Bronchial epithelial cell (primary cell): ENCODE results near the gene ANKRD11. TPM values are rescaled to one million over a fixed set of nuclear protein-coding genes. Genes with fewer than 3 reads are reported as not detected.
"Not testable (repeated sequence)": the region's sequence is repeated elsewhere in the genome, so short reads cannot be mapped to it uniquely, and the experiment has no call there.

Experiments used
- DNase-seq: peaks from one replicate; pipeline ENCODE4 v3.0.0-alpha.2; 2010; ENCODE audit warnings: low read depth
- FAIRE-seq: peaks from 2 replicates; lab custom pipeline; 2011; peaks lifted over from hg19 to GRCh38; lab: Jason Lieb, UNC
- H3K27me3 ChIP-seq: 2 replicates; pipeline ENCODE4 v1.5.1; 2011; ENCODE audit warnings: low read length; ENCODE audit not compliant: control insufficient read depth, insufficient read depth
- H3K36me3 ChIP-seq: 2 replicates; pipeline ENCODE4 v1.5.1; 2011; ENCODE audit warnings: low read length; ENCODE audit not compliant: control insufficient read depth, insufficient read depth
- H3K4me3 ChIP-seq: 2 replicates; pipeline ENCODE4 v1.5.1; 2011; ENCODE audit warnings: mild to moderate bottlenecking, low read depth, low read length, control low read depth
- total RNA-seq: library from RNA; depleted of rRNA; stranded (reverse); fragments of >200 nt; gene quantifications from 2 replicates; pipeline ENCODE4 v1.2.1, GENCODE V29; 2014
- TF ChIP-seq, protein P1 (sequence below): IDR thresholded peaks from 2 replicates; pipeline ENCODE4 v1.5.1; 2011; ENCODE audit warnings: mild to moderate bottlenecking, moderate library complexity, low read length, control low read depth, inconsistent platforms; ENCODE audit not compliant: insufficient read depth, severe bottlenecking

The ANKRD11 gene
- total RNA-seq, 1 donor from 2014 or later, result 64.5 TPM

DNA sequence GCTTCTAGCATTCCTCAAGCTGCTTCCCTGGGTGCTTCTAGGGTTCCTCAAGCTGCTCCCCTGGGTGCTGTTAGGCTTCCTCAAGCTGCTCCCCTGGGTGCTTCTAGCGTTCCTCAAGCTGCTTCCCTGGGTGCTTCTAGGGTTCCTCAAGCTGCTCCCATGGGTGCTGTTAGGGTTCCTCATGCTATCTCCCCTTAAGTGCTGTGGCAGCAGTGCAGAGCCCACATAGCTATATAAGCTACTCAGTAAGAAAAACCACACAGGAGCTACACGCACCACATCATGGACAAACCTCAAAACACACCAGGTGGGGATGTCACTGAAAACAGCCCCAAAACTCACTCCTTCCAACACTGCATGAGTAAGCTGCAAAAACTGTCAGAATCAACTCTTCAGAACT, 35.2 kb downstream of the ANKRD11 start:
- Histone ChIP-seq H3K36me3 (no peaks in the 10 kb centered on the region), H3K4me3 (no peak overlapping the region)

DNA sequence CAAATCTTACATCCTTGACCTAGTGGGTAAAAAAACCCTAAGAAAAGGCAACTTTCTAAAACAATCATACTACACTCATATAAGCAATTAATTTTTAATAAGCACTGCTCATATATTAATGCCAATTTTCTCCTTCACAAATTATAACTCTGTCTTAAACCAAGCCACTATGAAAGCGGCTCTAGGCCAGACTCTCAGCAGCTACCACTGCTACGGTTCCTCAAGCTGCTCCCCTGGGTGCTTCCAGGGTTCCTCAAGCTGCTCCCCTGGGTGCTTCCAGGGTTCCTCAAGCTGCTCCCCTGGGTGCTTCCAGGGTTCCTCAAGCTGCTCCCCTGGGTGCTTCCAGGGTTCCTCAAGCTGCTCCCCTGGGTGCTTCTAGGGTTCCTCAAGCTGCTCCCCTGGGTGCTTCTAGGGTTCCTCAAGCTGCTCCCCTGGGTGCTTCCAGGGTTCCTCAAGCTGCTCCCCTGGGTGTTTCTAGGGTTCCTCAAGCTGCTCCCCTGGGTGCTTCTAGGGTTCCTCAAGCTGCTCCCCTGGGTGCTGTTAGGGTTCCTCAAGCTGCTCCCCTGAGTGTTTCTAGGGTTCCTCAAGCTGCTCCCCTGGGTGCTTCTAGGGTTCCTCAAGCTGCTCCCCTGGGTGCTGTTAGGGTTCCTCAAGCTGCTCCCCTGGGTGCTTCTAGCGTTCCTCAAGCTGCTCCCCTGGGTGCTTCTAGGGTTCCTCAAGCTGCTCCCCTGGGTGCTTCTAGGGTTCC, 35.8 kb downstream of the ANKRD11 start:
- not testable (repeated sequence) for FAIRE-seq, H3K36me3 ChIP-seq, DNase-seq, H3K27me3 ChIP-seq, H3K4me3 ChIP-seq

More for the DNA sequence above, 35.2 kb downstream of the ANKRD11 start:
- no peak for DNase-seq
- TF ChIP-seq, protein P1, sequence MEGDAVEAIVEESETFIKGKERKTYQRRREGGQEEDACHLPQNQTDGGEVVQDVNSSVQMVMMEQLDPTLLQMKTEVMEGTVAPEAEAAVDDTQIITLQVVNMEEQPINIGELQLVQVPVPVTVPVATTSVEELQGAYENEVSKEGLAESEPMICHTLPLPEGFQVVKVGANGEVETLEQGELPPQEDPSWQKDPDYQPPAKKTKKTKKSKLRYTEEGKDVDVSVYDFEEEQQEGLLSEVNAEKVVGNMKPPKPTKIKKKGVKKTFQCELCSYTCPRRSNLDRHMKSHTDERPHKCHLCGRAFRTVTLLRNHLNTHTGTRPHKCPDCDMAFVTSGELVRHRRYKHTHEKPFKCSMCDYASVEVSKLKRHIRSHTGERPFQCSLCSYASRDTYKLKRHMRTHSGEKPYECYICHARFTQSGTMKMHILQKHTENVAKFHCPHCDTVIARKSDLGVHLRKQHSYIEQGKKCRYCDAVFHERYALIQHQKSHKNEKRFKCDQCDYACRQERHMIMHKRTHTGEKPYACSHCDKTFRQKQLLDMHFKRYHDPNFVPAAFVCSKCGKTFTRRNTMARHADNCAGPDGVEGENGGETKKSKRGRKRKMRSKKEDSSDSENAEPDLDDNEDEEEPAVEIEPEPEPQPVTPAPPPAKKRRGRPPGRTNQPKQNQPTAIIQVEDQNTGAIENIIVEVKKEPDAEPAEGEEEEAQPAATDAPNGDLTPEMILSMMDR, result no peak
- FAIRE-seq, result no peak
- no peaks in the 10 kb centered on the region for H3K27me3 ChIP-seq

DNA sequence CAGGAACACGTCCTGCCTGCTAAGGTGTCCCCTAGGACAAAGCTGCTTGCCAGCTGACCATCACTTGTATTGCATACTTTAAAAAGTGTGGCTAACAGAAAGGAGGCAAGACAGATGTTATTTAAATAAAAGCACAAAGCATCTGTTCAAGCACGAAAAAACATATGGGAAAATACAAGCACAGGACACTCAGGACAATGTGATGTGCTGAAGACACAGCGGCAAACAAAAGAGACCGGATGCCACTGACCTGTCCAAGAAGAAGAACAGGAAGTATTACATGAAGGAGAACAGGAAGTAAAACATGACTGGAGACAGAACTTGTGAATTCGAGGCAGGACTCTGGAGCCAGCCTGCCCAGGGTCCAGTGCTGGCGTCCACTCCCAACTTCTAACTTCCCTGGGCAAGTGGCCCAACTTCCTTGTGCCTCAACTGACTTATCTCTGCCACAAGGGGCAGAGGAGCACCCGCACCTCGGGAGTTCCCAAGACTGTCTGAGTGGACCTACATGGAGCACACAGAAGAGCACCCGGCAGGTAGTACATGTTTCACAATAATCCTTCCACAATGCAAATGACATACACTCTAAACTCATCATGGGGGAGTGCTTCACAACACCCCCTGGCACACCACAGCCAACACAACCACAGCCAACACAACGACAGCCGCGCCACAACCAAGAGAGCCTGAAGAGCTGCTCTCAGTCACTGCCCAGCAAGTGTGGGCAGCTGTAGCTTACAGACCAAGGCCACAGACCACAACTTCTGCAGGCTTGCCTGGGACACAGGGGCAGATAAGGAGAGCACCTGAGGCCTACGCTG, 36.6 kb downstream of the ANKRD11 start:
- H3K4me3 ChIP-seq, result no peak overlapping the region
- no peaks in the 10 kb centered on the region for H3K27me3 ChIP-seq
- no peaks in the 10 kb centered on the region for H3K36me3 ChIP-seq
- DNase-seq (no peak), FAIRE-seq (no peak)
- TF ChIP-seq, protein P1, result peak; percentile 32

DNA sequence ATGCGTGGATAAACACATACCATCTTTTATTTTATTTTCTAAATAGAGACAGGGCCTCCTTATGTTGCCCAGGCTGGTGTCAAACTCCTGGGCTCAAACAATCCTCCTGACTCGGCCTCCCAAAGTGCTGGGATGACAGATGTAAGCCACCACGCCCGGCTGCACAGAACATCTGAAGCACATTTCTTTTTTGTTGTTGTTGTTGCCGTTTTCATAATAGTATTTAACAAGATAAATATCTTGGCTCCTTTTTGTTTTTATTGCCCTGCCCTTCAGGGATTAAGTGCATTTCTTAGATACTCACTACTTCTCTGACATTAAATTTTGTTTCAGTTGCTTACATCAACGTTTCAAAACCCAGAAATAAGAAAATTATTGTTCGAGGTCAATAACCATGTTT, 37.4 kb downstream of the ANKRD11 start:
- DNase-seq (no peak), FAIRE-seq (no peak)
- Histone ChIP-seq H3K36me3 (no peaks in the 10 kb centered on the region), H3K27me3 (no peaks in the 10 kb centered on the region), H3K4me3 (no peak overlapping the region)
- TF ChIP-seq, protein P1, result no peak

DNA sequence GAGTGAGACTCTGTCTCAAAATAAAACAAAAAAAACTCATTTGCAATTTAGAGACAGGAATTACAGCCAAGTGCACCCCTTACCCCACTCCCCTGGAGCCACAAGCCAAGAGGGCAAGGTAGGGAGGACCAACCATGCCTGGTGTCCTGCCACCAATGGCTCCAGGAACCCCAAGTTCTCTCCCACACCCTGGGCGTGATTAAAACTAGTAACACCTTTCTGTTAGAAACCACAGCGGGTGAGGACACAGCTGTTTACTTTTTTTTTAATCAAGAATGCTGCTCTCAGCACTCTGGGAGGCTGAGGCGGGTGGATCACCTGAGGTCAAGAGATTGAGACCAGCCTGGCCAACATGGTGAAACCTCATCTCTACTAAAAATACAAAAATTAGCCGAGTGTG, 38.1 kb downstream of the ANKRD11 start:
- H3K4me3 ChIP-seq, result no peak overlapping the region
- DNase-seq (no peak), FAIRE-seq (no peak)
- no peaks in the 10 kb centered on the region for H3K36me3 ChIP-seq
- no peaks in the 10 kb centered on the region for H3K27me3 ChIP-seq
- TF ChIP-seq, protein P1, result no peak

DNA sequence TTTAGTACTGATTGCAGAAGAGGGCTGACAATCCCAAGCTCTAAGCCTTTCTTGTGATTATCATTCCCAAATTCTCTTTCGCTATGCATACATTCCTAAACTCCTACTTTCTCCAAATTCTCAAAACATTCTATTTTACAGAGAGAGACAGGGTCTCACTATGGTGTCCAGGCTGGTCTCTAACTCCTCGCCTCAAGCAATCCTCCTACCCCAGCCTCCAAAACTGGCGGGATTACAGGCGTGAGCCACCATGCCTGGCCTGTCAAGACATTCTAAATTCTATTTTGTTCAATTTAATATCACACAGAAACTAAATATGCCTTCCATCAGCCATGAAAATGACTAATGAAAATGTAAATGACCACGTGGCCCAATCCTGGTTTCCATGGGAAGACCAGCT, 39.8 kb downstream of the ANKRD11 start:
- TF ChIP-seq, protein P1, result no peak
- DNase-seq, result no peak
- Histone ChIP-seq H3K36me3 (no peaks in the 10 kb centered on the region), H3K4me3 (no peak overlapping the region), H3K27me3 (no peaks in the 10 kb centered on the region)
- FAIRE-seq, result no peak
